ENCODE measurements around the gene SCO1. TPM values are rescaled to one million over a fixed set of nuclear protein-coding genes. Genes with fewer than 3 reads are reported as not detected.

Gene SCO1
- total RNA-seq, 1 experiment from 2014 or later: 24.7 TPM

- DNase-seq (ENCODE audit: low spot score): no peak
Measured at GRCh38 chr17:10653987-10654386, 43.3 kb downstream of the SCO1 start.

GRCh38 chr17:10652984-10653659 is 44.2 kb downstream of the SCO1 start:
- DNase-seq (ENCODE audit: low spot score): no peak

GRCh38 chr17:10651927-10652326 is 45.4 kb downstream of the SCO1 start:
- DNase-seq (ENCODE audit: low spot score): no peak

GRCh38 chr17:10649602-10650001 is 47.7 kb downstream of the SCO1 start:
- no peak for DNase-seq (ENCODE audit: low spot score)

DNA sequence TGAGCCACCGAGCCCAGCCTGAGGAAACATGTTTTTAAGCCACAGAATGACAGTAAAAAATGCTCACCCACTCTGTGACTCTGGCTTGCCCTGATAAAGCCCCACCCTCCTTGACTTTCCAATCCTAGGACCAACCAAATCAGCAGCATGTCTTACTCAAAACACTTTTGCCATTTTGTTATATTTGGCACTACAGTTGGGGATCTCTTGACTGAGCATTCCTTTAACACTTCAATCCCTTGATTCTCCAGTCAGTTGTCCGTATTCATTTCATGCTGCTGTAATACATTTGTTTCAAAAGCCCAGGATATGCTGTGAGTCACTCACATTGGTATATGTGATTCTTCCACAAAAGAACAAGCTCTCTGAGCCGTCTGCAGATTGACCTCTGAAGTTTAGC is 48.4 kb downstream of the SCO1 start:
- DNase-seq (ENCODE audit: low spot score): no peak

DNA sequence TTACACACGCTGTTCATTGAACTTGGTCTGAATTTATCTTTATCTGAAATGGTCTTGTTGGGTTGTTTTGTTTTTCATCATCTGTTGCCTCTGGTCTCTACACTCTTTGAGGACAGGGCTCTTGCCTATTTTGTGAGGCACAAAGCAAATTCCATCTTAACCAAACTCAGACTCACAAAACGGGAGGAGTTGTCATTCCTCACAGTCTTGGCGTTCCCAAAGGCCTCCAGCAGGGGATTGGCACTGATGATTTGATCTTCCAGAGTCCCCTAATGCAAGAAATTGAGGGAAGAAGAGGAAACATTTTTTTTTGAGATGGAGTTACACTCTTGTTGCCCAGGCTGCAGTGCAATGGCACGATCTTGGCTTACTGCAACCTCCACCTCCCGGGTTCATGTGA is 49.0 kb downstream of the SCO1 start:
- no peak for DNase-seq (ENCODE audit: low spot score)

GRCh38 chr17:10646392-10646990 is 50.8 kb downstream of the SCO1 start:
- peak; percentile 39 for DNase-seq (ENCODE audit: low spot score)

GRCh38 chr17:10640475-10640874 is 56.9 kb downstream of the SCO1 start:
- no peak for DNase-seq (ENCODE audit: low spot score)

GRCh38 chr17:10638151-10638550 is 59.2 kb downstream of the SCO1 start:
- DNase-seq (ENCODE audit: low spot score): no peak

- no peak for DNase-seq (ENCODE audit: low spot score)
Measured at GRCh38 chr17:10635290-10635689, 62.0 kb downstream of the SCO1 start.

GRCh38 chr17:10633738-10634379 is 63.5 kb downstream of the SCO1 start:
- DNase-seq (ENCODE audit: low spot score): no peak

GRCh38 chr17:10631701-10632100 is 65.6 kb downstream of the SCO1 start:
- DNase-seq (ENCODE audit: low spot score): no peak

DNA sequence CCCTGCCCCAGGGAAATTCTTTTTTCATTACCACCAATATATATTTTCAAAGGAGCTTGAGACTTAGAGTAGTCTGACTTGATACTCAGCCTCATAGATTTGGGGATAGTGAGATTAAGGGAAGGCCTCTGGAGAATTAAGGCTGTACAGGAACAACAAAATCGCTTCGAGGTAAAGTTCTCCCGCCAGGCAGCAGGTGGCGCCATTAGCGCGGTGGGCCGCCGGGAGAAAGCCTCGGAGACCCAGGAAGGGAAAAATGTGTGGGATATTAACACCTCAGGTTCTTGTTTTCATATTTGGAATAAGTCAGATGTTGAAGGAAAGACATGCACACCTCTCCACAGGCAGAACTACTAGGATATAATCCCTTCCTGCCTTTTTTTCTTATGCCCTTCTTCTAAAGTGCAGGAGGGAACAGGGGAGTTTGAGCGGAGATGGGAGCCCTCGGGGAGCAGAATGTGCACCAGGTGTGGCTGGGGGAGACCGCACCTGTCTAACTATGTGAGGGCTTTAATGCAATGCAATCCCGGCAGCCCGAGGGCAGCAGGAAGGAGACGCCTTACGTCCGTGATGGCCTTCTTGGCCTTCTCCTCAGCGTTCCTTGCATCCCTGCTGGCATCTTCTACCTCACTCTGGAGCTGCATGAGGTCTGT is 66.2 kb downstream of the SCO1 start:
- DNase-seq (ENCODE audit: low spot score): no peak

- no peak for DNase-seq (ENCODE audit: low spot score)
Measured at GRCh38 chr17:10629706-10630105, 67.6 kb downstream of the SCO1 start.

GRCh38 chr17:10628756-10629155 is 68.6 kb downstream of the SCO1 start:
- DNase-seq (ENCODE audit: low spot score): no peak

DNA sequence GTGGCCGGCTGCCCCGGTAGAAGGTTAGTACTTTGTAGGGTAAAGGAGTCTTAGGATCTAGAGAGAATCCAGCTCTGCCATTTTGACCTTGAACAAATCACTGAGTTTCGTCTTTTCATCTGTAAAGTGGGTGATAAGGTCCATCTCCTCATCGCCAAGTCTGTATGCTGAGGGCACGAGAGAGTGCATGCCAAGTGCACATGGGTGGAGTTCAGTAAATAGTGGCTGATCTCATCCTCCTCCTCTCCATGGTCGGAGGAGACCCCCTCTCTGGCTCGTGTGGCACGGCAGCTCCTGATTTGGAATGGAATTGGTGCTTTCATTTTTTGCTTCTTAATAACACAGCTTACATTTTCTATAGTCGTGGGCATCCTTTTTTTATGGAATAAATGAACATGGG is 70.9 kb downstream of the SCO1 start:
- DNase-seq (ENCODE audit: low spot score): no peak

DNA sequence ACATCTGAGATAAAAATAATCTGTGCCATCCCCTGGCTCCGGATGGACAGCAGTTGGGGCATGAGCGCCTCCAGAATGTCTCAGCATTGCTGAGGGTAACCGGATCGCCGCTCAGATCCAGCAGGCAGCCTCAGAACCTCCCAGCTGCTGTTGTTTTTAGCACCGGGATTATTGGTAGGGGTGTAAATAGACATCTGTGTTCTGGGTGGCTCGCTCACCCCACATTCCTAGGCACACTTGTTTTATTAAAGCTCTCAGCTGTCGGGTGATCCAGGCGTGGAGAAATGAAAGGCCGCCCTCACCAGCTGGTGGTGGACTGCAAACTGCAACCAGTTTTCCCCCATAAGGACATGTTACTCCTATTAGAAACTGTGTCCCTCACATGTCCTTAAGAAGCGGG is 72.4 kb downstream of the SCO1 start:
- no peak for DNase-seq (ENCODE audit: low spot score)

GRCh38 chr17:10623737-10624338 is 73.5 kb downstream of the SCO1 start:
- no peak for DNase-seq (ENCODE audit: low spot score)

- no peak for DNase-seq (ENCODE audit: low spot score)
Measured at GRCh38 chr17:10622617-10623485, 74.5 kb downstream of the SCO1 start.
